IMR-90 (cell line): ENCODE results near the gene GLRX5. TPM values are rescaled to one million over a fixed set of nuclear protein-coding genes. Genes with fewer than 3 reads are reported as not detected.

Experiments used
- ATAC-seq: fragments of 200-7000 bp; cut with Tn5 transposase; 2 replicates; pipeline ENCODE4 v1.9.1; 2020; ENCODE audit warnings: low read depth, mild to moderate bottlenecking, moderate library complexity
- Bru-seq: library from RNA; stranded (reverse); fragments of 400-500 nt; gene quantifications from one replicate; lab custom pipeline; 2021; lab: Mats Ljungman, UMichigan
- BruChase-seq, 2 experiments: library from RNA; stranded (reverse); fragments of 400-500 nt; gene quantifications; one replicate each; lab custom pipeline; 2021; lab: Mats Ljungman, UMichigan
- BruUV-seq: library from RNA; stranded (reverse); fragments of 400-500 nt; replicated peaks from 2 replicates; lab custom pipeline; 2021; lab: Mats Ljungman, UMichigan
- CTCF ChIA-PET: fragments of 300-600 bp; formaldehyde crosslinking; extraction: SDS; loops from one replicate; lab custom pipeline; 2021; ENCODE audit warnings: antibody characterized with exemption; lab: Yijun Ruan, JAX
- POLR2A ChIA-PET: fragments of 300-600 bp; sonication (Branson Sonifier 250); formaldehyde crosslinking; loops from one replicate; lab custom pipeline; 2022; ENCODE audit warnings: antibody characterized with exemption; ENCODE audit not compliant: unreplicated experiment; lab: Charles Lee
- DNase-seq: peaks from one replicate; pipeline ENCODE4 v3.0.0; 2013
- H2AFZ ChIP-seq: replicated peaks from 2 replicates; pipeline ENCODE3; 2013; ENCODE audit warnings: low read length, mild to moderate bottlenecking; ENCODE audit not compliant: poor library complexity
- H2AK5ac ChIP-seq: 2 replicates; pipeline ENCODE4 v1.6.1; 2013; ENCODE audit warnings: low read depth, low read length, inconsistent platforms
- H2AK9ac ChIP-seq: replicated peaks from 2 replicates; pipeline ENCODE3; 2013; ENCODE audit warnings: mild to moderate bottlenecking, low read depth, low read length, moderate library complexity; ENCODE audit not compliant: poor library complexity
- H2BK120ac ChIP-seq: 2 replicates; pipeline ENCODE4 v1.6.1; 2013; ENCODE audit warnings: low read depth, low read length, inconsistent platforms
- H2BK15ac ChIP-seq: 3 replicates; pipeline ENCODE4 v1.6.1; 2013; ENCODE audit warnings: low read depth, low read length, inconsistent platforms
- H2BK20ac ChIP-seq: 2 replicates; pipeline ENCODE4 v1.6.1; 2013; ENCODE audit warnings: low read depth, mild to moderate bottlenecking, inconsistent platforms, low read length, moderate library complexity
- H2BK5ac ChIP-seq: 2 replicates; pipeline ENCODE4 v1.6.1; 2013; ENCODE audit warnings: mild to moderate bottlenecking, low read depth, low read length, inconsistent platforms; ENCODE audit not compliant: poor library complexity, severe bottlenecking
- H3K14ac ChIP-seq: replicated peaks from 2 replicates; pipeline ENCODE4 v1.6.1; 2013; ENCODE audit warnings: low read depth, low read length, inconsistent platforms
- H3K18ac ChIP-seq: 2 replicates; pipeline ENCODE4 v1.6.1; 2013; ENCODE audit warnings: low read depth, low read length, control low read depth
- H3K23ac ChIP-seq: 2 replicates; pipeline ENCODE4 v1.6.1; 2013; ENCODE audit warnings: low read depth, low read length, inconsistent platforms
- H3K27ac ChIP-seq: 2 replicates; pipeline ENCODE4 v1.5.1; 2013; ENCODE audit warnings: mild to moderate bottlenecking, control low read depth, low read length; ENCODE audit not compliant: insufficient read depth
- H3K27me3 ChIP-seq: 2 replicates; pipeline ENCODE4 v1.6.1; 2013; ENCODE audit warnings: low read length; ENCODE audit not compliant: control insufficient read depth, insufficient read depth
- H3K36me3 ChIP-seq: 2 replicates; pipeline ENCODE4 v1.6.1; 2013; ENCODE audit warnings: low read length, mixed read lengths; ENCODE audit not compliant: control insufficient read depth, insufficient read depth
- H3K4ac ChIP-seq: 2 replicates; pipeline ENCODE4 v1.6.1; 2013; ENCODE audit warnings: low read depth, low read length, inconsistent platforms
- H3K4me1 ChIP-seq: 2 replicates; pipeline ENCODE4 v1.6.1; 2013; ENCODE audit warnings: low read length, mixed read lengths; ENCODE audit not compliant: control insufficient read depth, insufficient read depth
- H3K4me2 ChIP-seq: 2 replicates; pipeline ENCODE4 v1.6.1; 2013; ENCODE audit warnings: low read depth, mild to moderate bottlenecking, control low read depth, low read length, moderate library complexity
- H3K4me3 ChIP-seq: 2 replicates; pipeline ENCODE4 v1.5.1; 2013; ENCODE audit warnings: low read depth, mild to moderate bottlenecking, control low read depth, low read length, moderate library complexity; ENCODE audit not compliant: insufficient read depth
- H3K56ac ChIP-seq: 2 replicates; pipeline ENCODE4 v1.6.1; 2013; ENCODE audit warnings: low read length, inconsistent platforms; ENCODE audit not compliant: insufficient read depth; ENCODE audit errors: extremely low read depth
- H3K79me1 ChIP-seq, 2 experiments: 2 replicates each; pipeline ENCODE4 v1.6.1; 2013; ENCODE audit warnings: low read length in 2 of 2, inconsistent platforms in 1 of 2, low read depth in 1 of 2
- H3K9ac ChIP-seq: 2 replicates; pipeline ENCODE4 v1.6.1; 2013; ENCODE audit warnings: low read depth, low read length, control low read depth
- H3K9me1 ChIP-seq: 2 replicates; pipeline ENCODE4 v1.6.1; 2013; ENCODE audit warnings: low read length, inconsistent platforms; ENCODE audit not compliant: insufficient read depth
- H3K9me3 ChIP-seq: 2 replicates; pipeline ENCODE4 v1.6.1; 2013; ENCODE audit warnings: low read length; ENCODE audit not compliant: control insufficient read depth, insufficient read depth
- H4K20me1 ChIP-seq: 2 replicates; pipeline ENCODE4 v1.6.1; 2013; ENCODE audit warnings: low read length, inconsistent platforms; ENCODE audit not compliant: insufficient read depth
- H4K5ac ChIP-seq: 2 replicates; pipeline ENCODE4 v1.6.1; 2013; ENCODE audit warnings: mild to moderate bottlenecking, low read depth, low read length, control low read depth
- H4K8ac ChIP-seq, 2 experiments: 2 replicates each; pipeline ENCODE4 v1.6.1; 2013; ENCODE audit warnings: low read depth in 2 of 2, low read length in 2 of 2, control low read depth in 1 of 2, inconsistent platforms in 1 of 2
- H4K91ac ChIP-seq: 2 replicates; pipeline ENCODE4 v1.6.1; 2013; ENCODE audit warnings: low read depth, low read length, inconsistent platforms; ENCODE audit not compliant: insufficient read depth
- BHLHE40 ChIP-seq: fragments of 150-350 bp; IDR thresholded peaks from 2 replicates; pipeline ENCODE4 v1.6.1; 2016; ENCODE audit warnings: mild to moderate bottlenecking, low read depth, low read length
- FOS ChIP-seq: fragments of 150-350 bp; IDR thresholded peaks from 2 replicates; pipeline ENCODE4 v1.6.1; 2016; ENCODE audit warnings: low read depth, low read length
- MAFK ChIP-seq: IDR thresholded peaks from 2 replicates; pipeline ENCODE4 v1.6.1; 2012; ENCODE audit warnings: low read depth, low read length, improper control_type of control experiment
- MAZ ChIP-seq: IDR thresholded peaks from 2 replicates; pipeline ENCODE4 v1.6.1; 2012; ENCODE audit warnings: low read depth, mild to moderate bottlenecking, low read length, improper control_type of control experiment, moderate library complexity, borderline replicate concordance
- MXI1 ChIP-seq: IDR thresholded peaks from 2 replicates; pipeline ENCODE4 v1.6.1; 2012; ENCODE audit warnings: low read depth, mild to moderate bottlenecking, low read length, moderate library complexity, borderline replicate concordance
- NFE2L2 ChIP-seq: fragments of 150-350 bp; IDR thresholded peaks from 2 replicates; pipeline ENCODE4 v1.6.1; 2016; ENCODE audit warnings: low read depth, mild to moderate bottlenecking, low read length
- POLR2A ChIP-seq: IDR thresholded peaks from 2 replicates; pipeline ENCODE4 v1.6.1; 2012; ENCODE audit warnings: mild to moderate bottlenecking, low read depth, low read length
- USF2 ChIP-seq: fragments of 150-350 bp; IDR thresholded peaks from 2 replicates; pipeline ENCODE4 v1.6.1; 2017; ENCODE audit warnings: mild to moderate bottlenecking, antibody characterized with exemption, low read length, low read depth
- WGBS, 2 experiments: methylation state at CpG; one replicate each; pipeline versions ENCODE4 v1.1.5 to v1.1.7; 2013; ENCODE audit warnings: missing lambda C conversion rate in 2 of 2; ENCODE audit not compliant: insufficient read length in 1 of 2; ENCODE audit errors: extremely low coverage in 2 of 2; 5-methylcytosine and 5-hydroxymethylcytosine counted together
- dilution Hi-C: fragments of 300-500 bp; cut with HindIII; formaldehyde crosslinking; loops from one replicate; pipeline ENCODE4 v1.14.3; 2018; ENCODE audit warnings: low sequenced_read_pairs; ENCODE audit not compliant: unreplicated experiment
- in situ Hi-C: fragments of 300-500 bp; cut with MboI; formaldehyde crosslinking; loops from 3 replicates; pipeline ENCODE4 v1.14.3; 2019; ENCODE audit warnings: low sequenced_read_pairs, inconsistent platforms, mixed read lengths
- intact Hi-C: fragments of 100-400 bp; cut with micrococcal nuclease; formaldehyde crosslinking; loops from 2 replicates; pipeline ENCODE4 v1.10.0; 2022
- long read RNA-seq: library from polyadenylated mRNA; unstranded; transcript quantifications from one replicate; pipeline ENCODE4 v2.0.0, GENCODE V29; 2021; ENCODE audit not compliant: unreplicated experiment
- polyA plus RNA-seq, 3 experiments: library from polyadenylated mRNA; depleted of rRNA; stranded (reverse); fragments of >200 nt; gene quantifications; 2 replicates each; pipeline ENCODE4 v1.2.3, GENCODE V29; 2012; ENCODE audit warnings: low replicate concordance in 1 of 3
- total RNA-seq: library from RNA; depleted of rRNA; stranded (reverse); fragments of >200 nt; gene quantifications from 2 replicates; pipeline ENCODE4 v1.2.3, GENCODE V29; 2012; rRNA removed

GLRX5 gene
- 32.4 and 59.2 TPM in 2 replicates for total RNA-seq
- polyA plus RNA-seq (2012; rRNA removed), result 31.7 and 40.4 TPM in 2 replicates
- 13.3 and 15.9 TPM in 2 replicates for polyA plus RNA-seq (2012; cell fraction: cytosol; rRNA removed)
- 5.0 and 14.4 TPM in 2 replicates for polyA plus RNA-seq (2012; cell fraction: nucleus; rRNA removed; ENCODE audit: low replicate concordance)
- Bru-seq, nascent RNA, result percentile 76 among the genes with signal in this experiment
- BruChase-seq, experiment 1, labeled RNA remaining after a 6-hour chase, result percentile 59 among the genes with signal in this experiment
- percentile 57 among the genes with signal in this experiment for BruChase-seq, experiment 2, labeled RNA remaining after a 2-hour chase
- long read RNA-seq, transcript GLRX5-201 (2 exons, 1,564 nt), result major isoform, 95 of 100 reads
- long read RNA-seq, partial matches to known transcripts, result 3 of 100 reads
- long read RNA-seq, other reads (novel, unspliced or antisense), result 2 of 100 reads

GRCh38 chr14:95534299-95535225 lies at the start of gene GLRX5:
TSS of gene GLRX5 (plus strand) at chr14:95535050. CDS start at chr14:95535090, 40 bp downstream.
- Histone ChIP-seq H2BK5ac (peak within 1 kb of the TSS; percentile 70), H2AK5ac (peak within 1 kb of the TSS; percentile 87), H2AK9ac (peak within 1 kb of the TSS; percentile 95), H3K4me3 (peak within 1 kb of the TSS; percentile 71), H3K4ac (peak within 1 kb of the TSS; percentile 95), H3K4me2 (peak within 1 kb of the TSS; percentile 97), H4K91ac (peak within 1 kb of the TSS; percentile 87), H4K8ac (peak within 1 kb of the TSS; percentile 28 to 73), H3K23ac (peak within 1 kb of the TSS; percentile 87), H3K27me3 (no peaks in the 10 kb centered on the region), H4K5ac (peak within 1 kb of the TSS; percentile 0), H3K14ac (peak within 1 kb of the TSS; percentile 97), H2AFZ (peak within 1 kb of the TSS; percentile 88), H3K56ac (peak within 1 kb of the TSS; percentile 72), H3K9me1 (peaks cover 16% of the 10 kb centered on the region), H3K36me3 (no peaks in the 10 kb centered on the region), H2BK15ac (peak within 1 kb of the TSS; percentile 43; the same call in 1 of the 3 replicates), H3K18ac (no peak within 1 kb of the TSS), H3K9me3 (no peaks in the 10 kb centered on the region), H2BK120ac (peak within 1 kb of the TSS; percentile 66; the same call in 1 of the 2 replicates), H4K20me1 (peaks cover 41% of the 10 kb centered on the region), H3K9ac (peak within 1 kb of the TSS; percentile 83), H3K27ac (peak within 1 kb of the TSS; percentile 90), H2BK20ac (no peak within 1 kb of the TSS), H3K79me1 (peaks cover 33 to 68% of the 10 kb centered on the region in 2 experiments), H3K4me1 (peaks cover 13% of the 10 kb centered on the region)
- ATAC-seq (peak; percentile 86), DNase-seq (peak; percentile 100)
- BruUV-seq, result no TSS peak
- CTCF ChIA-PET, result interaction anchor here (0.6 to 2.0 kb wide), 3 partner anchors 10 to 980 kb away, joined by 3 to 6 read pairs (median 5); no protein-coding TSS in a partner anchor
- TF ChIP-seq USF2, result peak; percentile 80
- TF ChIP-seq MXI1, result peak; percentile 98
- peak; percentile 87 for TF ChIP-seq BHLHE40
- TF ChIP-seq MAZ, result no peak
- TF ChIP-seq MAFK, result no peak
- TF ChIP-seq FOS, result peak; percentile 92
- TF ChIP-seq NFE2L2, result no peak
- peak; percentile 68 for TF ChIP-seq POLR2A
- in situ Hi-C loops (loop anchor here (25.0 kb wide), 1 partner anchor 728 kb away; the partner anchor contains the start of gene BDKRB1), dilution Hi-C loops (no loop called here), intact Hi-C loops (loop anchor here (5.0 to 10.0 kb wide), 4 partner anchors 310 to 932 kb away; no protein-coding TSS in a partner anchor)
- 0% methylated on average over 20 of the region's 97 CpGs; no CpG with 5 or more reads in 1 of the 2 experiments for WGBS, 2 experiments
- POLR2A ChIA-PET, result interaction anchor here (1.0 kb wide), 1 partner anchor 23 kb away, joined by 13 read pairs; no protein-coding TSS in a partner anchor
